Measurements from ENCODE around the gene SSX4B.
"Not testable (repeated sequence)": the region's sequence is repeated elsewhere in the genome, so short reads cannot be mapped to it uniquely, and the experiment has no call there.

The SSX4B gene

DNA sequence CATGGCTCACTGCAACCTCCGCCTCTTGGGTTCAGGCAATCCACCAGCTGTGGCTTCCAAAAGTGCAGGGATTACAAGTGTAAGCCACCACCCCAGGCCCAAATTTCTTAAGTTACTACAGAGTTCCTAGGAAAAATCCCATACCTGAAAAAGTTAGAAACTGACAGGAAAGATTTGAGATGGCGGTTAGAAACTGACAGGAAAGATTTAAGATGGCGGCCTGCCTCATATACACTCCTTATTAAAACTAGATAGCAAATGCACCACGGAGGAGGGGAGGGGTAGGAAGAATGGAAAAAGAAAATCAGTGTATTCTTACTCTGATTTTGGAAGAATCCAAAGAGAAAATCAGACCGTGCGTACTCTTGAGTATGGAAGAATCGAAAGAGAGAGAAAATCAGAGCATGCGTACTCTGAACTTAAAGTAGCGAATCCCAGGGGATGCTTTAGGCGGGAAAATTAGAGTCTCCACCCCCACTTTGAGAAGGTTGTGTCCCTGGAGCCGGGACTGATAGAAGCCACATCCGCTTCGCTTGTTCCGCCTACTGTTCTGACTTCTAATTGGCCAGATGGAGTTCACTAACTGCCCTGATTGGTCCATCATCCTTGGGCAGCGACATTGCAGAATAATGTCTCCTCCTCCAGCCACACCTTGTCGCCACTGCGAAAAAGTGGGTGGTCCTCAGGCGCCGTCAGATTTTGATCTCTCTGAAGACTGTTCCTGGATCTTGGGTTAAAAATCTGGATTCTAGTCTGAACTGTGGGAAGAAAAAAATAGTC is 55.3 kb downstream of the SSX4B start, which contains the start of gene SSX3:
Gene SSX3 (minus strand): TSS at position 389 of the 780 bp plus-strand sequence. CDS start 1,454 bp downstream, outside the sequence.
- FAIRE-seq; DNase-seq (ENCODE audit: low spot score): not testable (repeated sequence)
